ENCODE data around the gene GALNT11. TPM values are rescaled to one million over a fixed set of nuclear protein-coding genes. Genes with fewer than 3 reads are reported as not detected.

GALNT11 gene
- polyA plus RNA-seq, 2 of the 4 experiments (the other 2 are of a cell fraction), result 27.4 to 44.3 TPM

GRCh38 chr7:152076324-152076821, 50.9 kb downstream of the GALNT11 start:
- Histone ChIP-seq H3K4me3 (no peak overlapping the region), H3K9me3 (no peaks in the 10 kb centered on the region), H3K4me1 (peaks cover 51% of the 10 kb centered on the region), H3K4me2 (no peak overlapping the region; the same call in 2 of the 3 replicates), H3K27ac (peak overlapping the region in 1 of 2 experiments; percentile 12; a peak in 1 of 6 replicates)
- DNase-seq (ENCODE audit: low read depth in 1 of 2, low spot score in 1 of 2), result peak; percentile 40 to 50
- WGBS (ENCODE audit: missing lambda C conversion rate), result 73% methylated on average over 8 of the region's 8 CpGs
- TF ChIP-seq, protein P1, sequence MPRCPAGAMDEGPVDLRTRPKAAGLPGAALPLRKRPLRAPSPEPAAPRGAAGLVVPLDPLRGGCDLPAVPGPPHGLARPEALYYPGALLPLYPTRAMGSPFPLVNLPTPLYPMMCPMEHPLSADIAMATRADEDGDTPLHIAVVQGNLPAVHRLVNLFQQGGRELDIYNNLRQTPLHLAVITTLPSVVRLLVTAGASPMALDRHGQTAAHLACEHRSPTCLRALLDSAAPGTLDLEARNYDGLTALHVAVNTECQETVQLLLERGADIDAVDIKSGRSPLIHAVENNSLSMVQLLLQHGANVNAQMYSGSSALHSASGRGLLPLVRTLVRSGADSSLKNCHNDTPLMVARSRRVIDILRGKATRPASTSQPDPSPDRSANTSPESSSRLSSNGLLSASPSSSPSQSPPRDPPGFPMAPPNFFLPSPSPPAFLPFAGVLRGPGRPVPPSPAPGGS (IDR thresholded peaks at IDR 0.05), result no peak
- TF ChIP-seq ZFP36 (IDR thresholded peaks at IDR 0.05; ENCODE audit: borderline replicate concordance, partially characterized antibody), result no peak
- no peak for TF ChIP-seq RARB (CRISPR knock-in tag; IDR thresholded peaks at IDR 0.05)
- no peak for TF ChIP-seq EHMT2 (IDR thresholded peaks at IDR 0.05; ENCODE audit: low read depth)
- TF ChIP-seq NR3C1 (IDR thresholded peaks at IDR 0.05), result no peak
- TF ChIP-seq, protein P2, sequence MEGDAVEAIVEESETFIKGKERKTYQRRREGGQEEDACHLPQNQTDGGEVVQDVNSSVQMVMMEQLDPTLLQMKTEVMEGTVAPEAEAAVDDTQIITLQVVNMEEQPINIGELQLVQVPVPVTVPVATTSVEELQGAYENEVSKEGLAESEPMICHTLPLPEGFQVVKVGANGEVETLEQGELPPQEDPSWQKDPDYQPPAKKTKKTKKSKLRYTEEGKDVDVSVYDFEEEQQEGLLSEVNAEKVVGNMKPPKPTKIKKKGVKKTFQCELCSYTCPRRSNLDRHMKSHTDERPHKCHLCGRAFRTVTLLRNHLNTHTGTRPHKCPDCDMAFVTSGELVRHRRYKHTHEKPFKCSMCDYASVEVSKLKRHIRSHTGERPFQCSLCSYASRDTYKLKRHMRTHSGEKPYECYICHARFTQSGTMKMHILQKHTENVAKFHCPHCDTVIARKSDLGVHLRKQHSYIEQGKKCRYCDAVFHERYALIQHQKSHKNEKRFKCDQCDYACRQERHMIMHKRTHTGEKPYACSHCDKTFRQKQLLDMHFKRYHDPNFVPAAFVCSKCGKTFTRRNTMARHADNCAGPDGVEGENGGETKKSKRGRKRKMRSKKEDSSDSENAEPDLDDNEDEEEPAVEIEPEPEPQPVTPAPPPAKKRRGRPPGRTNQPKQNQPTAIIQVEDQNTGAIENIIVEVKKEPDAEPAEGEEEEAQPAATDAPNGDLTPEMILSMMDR (IDR thresholded peaks at IDR 0.05), result peak; percentile 39
- TF ChIP-seq, protein P3, sequence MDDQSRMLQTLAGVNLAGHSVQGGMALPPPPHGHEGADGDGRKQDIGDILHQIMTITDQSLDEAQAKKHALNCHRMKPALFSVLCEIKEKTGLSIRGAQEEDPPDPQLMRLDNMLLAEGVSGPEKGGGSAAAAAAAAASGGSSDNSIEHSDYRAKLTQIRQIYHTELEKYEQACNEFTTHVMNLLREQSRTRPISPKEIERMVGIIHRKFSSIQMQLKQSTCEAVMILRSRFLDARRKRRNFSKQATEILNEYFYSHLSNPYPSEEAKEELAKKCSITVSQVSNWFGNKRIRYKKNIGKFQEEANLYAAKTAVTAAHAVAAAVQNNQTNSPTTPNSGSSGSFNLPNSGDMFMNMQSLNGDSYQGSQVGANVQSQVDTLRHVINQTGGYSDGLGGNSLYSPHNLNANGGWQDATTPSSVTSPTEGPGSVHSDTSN (IDR thresholded peaks at IDR 0.05), result no peak
- no peak for TF ChIP-seq POLR2AphosphoS2 (conservative IDR thresholded peaks at IDR 0.05; ENCODE audit: low read length)
- peak; percentile 29 to 40; a peak in 3 of 5 replicates for TF ChIP-seq RAD21 (conservative IDR thresholded peaks at IDR 0.05 in 1 of 2, IDR thresholded peaks at IDR 0.05 in 1 of 2)
- TF ChIP-seq RCOR1 (IDR thresholded peaks at IDR 0.05; ENCODE audit: low read depth, low read length), result no peak
- TF ChIP-seq GATA3 (IDR thresholded peaks at IDR 0.05; ENCODE audit: borderline replicate concordance), result no peak
- CTCF ChIA-PET, result interaction anchor here (1.2 to 1.3 kb wide), 2 partner anchors 12 to 14 kb away, joined by 3 to 6 read pairs; no protein-coding TSS in a partner anchor
- POLR2A ChIA-PET, result interaction anchor here (0.7 kb wide), 1 partner anchor 98 kb away, joined by 3 read pairs; no protein-coding TSS in a partner anchor
- no peak for FAIRE-seq
- ATAC-seq, result peak; percentile 55 to 88; a peak in 4 of 6 replicates

DNA sequence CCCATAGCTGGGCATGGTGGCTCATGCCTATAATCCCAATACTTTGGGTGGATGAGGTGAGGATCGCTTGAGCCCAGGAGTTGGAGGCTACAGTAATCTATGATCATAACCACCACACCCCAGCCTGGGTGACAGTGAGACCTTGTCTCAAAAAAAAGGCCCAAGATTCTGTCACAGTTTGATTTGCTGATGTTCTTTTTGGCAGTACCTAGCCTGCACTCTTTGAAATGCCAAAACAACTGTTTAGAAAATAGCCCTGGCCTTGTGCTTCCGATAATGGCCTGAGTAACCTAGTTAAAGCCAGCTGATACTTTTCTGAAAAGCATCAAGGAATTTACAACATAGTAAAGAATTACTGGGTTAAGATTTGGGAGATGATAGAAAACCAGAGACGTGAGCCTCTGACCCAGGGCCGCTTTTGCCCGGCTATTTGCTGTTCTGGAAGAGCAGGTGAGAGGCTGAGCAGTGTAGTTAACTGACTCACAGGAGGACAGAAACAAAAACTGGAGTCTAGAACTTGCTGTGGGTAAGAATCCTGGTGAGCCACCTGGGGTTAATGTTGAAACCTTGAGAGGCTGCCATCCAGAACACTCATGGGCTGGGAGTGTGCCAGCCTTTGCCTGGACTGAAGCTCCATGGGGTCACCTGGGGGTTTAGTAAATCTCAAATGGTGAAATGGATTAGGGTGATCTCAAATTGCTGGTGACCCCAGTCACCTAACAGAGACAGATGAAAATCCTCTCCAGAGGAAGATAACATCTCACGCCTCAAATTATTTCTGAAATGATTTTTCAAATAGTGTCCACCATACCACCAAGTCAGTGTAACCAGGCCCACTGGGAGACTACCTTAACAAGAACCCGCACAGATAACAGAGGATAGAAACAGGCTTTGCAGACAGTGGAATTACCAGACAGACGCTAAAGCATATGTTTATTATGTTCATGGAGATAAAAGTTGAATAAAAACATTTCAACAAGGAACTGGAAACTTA, 51.8 kb downstream of the GALNT11 start:
- 94% methylated on average over 8 of the region's 8 CpGs for WGBS (ENCODE audit: missing lambda C conversion rate)
- Histone ChIP-seq H3K27ac (no peak overlapping the region), H3K4me1 (peaks cover 57% of the 10 kb centered on the region), H3K4me2 (no peak overlapping the region; the same call in 2 of the 3 replicates), H3K4me3 (no peak overlapping the region), H3K9me3 (no peaks in the 10 kb centered on the region)
- ATAC-seq (no peak; a peak in 1 of 6 replicates), DNase-seq (ENCODE audit: low read depth in 1 of 2, low spot score in 1 of 2) (no peak), FAIRE-seq (no peak)
- POLR2A ChIA-PET, result no interaction called here
- CTCF ChIA-PET, result interaction anchor here (1.2 to 1.3 kb wide), 2 partner anchors 13 to 14 kb away, joined by 3 to 6 read pairs; no protein-coding TSS in a partner anchor
- TF ChIP-seq ZC3H11A (IDR thresholded peaks at IDR 0.05), result no peak
- no peak for TF ChIP-seq RARB (CRISPR knock-in tag; IDR thresholded peaks at IDR 0.05)
- TF ChIP-seq, protein P4, sequence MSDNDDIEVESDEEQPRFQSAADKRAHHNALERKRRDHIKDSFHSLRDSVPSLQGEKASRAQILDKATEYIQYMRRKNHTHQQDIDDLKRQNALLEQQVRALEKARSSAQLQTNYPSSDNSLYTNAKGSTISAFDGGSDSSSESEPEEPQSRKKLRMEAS (IDR thresholded peaks at IDR 0.05), result no peak
- TF ChIP-seq NFE2L2 (conservative IDR thresholded peaks at IDR 0.05; ENCODE audit: low read length), result no peak
- no peak for TF ChIP-seq RCOR1 (IDR thresholded peaks at IDR 0.05; ENCODE audit: low read depth, low read length)
- no peak for TF ChIP-seq ZFP36 (IDR thresholded peaks at IDR 0.05; ENCODE audit: borderline replicate concordance, partially characterized antibody)
- no peak for TF ChIP-seq HEYL (CRISPR knock-in tag; IDR thresholded peaks at IDR 0.05)
- no peak for TF ChIP-seq FOSB (CRISPR knock-in tag; IDR thresholded peaks at IDR 0.05)
- no peak for TF ChIP-seq CBX2 (IDR thresholded peaks at IDR 0.05; ENCODE audit: borderline replicate concordance, low read depth)
- TF ChIP-seq, protein P5, sequence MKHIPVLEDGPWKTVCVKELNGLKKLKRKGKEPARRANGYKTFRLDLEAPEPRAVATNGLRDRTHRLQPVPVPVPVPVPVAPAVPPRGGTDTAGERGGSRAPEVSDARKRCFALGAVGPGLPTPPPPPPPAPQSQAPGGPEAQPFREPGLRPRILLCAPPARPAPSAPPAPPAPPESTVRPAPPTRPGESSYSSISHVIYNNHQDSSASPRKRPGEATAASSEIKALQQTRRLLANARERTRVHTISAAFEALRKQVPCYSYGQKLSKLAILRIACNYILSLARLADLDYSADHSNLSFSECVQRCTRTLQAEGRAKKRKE (CRISPR knock-in tag; IDR thresholded peaks at IDR 0.05; ENCODE audit: low read depth), result no peak
- no peak for TF ChIP-seq EHF (CRISPR knock-in tag; IDR thresholded peaks at IDR 0.05)
- TF ChIP-seq NPAS2 (CRISPR knock-in tag; IDR thresholded peaks at IDR 0.05; ENCODE audit: borderline replicate concordance), result no peak

Measured in A549 (cell line).